Glomerular endothelial cell (primary cell): ENCODE results near the gene FOXC2. TPM values are rescaled to one million over a fixed set of nuclear protein-coding genes. Genes with fewer than 3 reads are reported as not detected.

Experiments used
- DNase-seq: peaks from one replicate; pipeline ENCODE4 v3.0.0-alpha.2; 2011; ENCODE audit warnings: low read depth, low spot score; ENCODE audit errors: extremely low read depth
- total RNA-seq: library from RNA; depleted of rRNA; stranded (reverse); fragments of >200 nt; gene quantifications from 2 replicates; pipeline ENCODE4 v1.2.3, GENCODE V29; 2015

FOXC2 gene
- total RNA-seq, 1 donor from 2014 or later: 21.7 TPM

DNA sequence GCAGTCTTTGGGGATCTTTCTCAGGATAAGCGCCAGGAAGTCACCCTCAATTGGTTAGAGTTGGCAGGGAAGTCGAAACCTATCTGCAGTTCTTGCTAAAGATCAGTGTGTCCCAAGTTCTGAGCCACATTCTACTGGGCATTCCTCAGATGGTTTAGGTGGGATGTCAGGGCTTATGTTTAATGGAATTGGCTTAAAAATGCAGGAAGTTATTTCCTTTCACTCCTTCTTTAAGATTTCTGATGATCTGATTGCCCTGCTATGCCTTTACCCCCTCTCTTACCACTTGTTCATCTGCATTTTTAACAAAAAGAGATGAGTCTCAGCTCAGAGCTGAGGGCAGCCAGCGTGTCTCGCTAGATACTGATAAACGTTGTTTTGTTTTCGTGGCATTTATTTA is 42.5 kb downstream of the FOXC2 start:
- DNase-seq: no peak

- no peak for DNase-seq
These were observed 43.0 kb downstream of the FOXC2 start for GRCh38 chr16:86609661-86610060.

- no peak for DNase-seq
These were observed 44.3 kb downstream of the FOXC2 start for GRCh38 chr16:86610779-86611524.

DNA sequence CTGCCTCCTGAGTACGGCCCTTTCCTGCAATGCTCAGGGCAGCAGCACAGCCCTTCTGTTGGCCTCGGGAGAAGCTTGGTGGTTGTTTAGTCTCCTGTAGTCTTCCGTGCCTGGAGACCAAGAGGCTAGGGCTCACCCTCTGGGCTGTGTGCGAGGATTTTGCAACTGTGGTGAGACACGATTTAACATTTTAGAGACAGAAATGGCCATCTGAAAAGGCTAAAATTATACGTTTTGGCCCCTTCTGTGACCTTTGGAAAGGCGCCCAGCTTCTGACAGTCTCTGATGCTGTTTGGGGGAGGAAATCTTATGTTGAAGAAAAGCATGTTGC is 44.9 kb downstream of the FOXC2 start:
- no peak for DNase-seq

- no peak for DNase-seq
These were observed 45.3 kb downstream of the FOXC2 start for GRCh38 chr16:86611941-86612340.

DNA sequence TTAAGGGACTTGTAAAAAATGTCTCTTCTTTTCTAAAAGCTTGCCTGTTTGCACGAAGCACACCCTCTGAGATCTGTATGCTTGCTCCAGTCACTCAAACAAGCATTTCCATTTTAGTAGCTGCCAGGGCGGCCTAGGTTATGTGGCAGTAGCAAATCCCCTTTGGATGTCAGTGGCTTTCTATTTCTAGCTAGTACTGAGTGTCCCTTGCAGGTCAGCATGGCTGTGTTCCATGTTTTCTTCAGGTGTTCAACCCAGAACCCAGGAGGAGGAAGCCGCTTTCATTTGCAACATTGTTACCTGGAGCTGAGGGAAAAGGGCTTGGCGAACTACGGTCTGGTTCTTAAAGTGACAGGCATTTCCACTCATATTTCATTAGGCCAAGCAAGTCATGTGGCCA is 48.1 kb downstream of the FOXC2 start:
- no peak for DNase-seq

DNA sequence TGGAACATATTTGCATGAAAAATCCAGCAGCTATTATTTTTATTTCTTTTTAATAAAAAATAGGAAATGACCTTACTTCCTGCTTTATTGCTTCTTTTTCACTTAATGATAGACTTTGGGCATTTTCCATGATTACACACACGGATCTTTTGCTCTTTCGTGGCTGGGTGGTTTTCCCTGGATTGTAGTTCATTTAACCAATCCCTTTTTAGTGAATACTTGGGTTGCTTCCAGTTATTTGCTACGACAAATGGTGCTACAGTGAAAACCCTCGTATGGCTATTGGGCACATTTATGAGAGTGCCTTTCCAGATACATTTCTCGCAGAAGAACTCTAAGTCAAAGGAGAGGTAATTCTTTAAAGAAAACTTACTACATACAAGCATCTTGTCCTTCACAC is 50.3 kb downstream of the FOXC2 start:
- no peak for DNase-seq

- no peak for DNase-seq
These were observed 52.0 kb downstream of the FOXC2 start for GRCh38 chr16:86618431-86619238.

Other genes starting within 250 kb of the FOXC2 start
- 10.6 and 11.6 TPM in 2 replicates for gene FOXF1, start 56.3 kb upstream of the FOXC2 start, total RNA-seq
- gene MTHFSD, start 11.6 kb upstream of the FOXC2 start, total RNA-seq: 10.1 and 19.2 TPM in 2 replicates
- gene FOXL1, start 11.7 kb downstream of the FOXC2 start, total RNA-seq: 3.3 and 10.3 TPM in 2 replicates